ENCODE data around the gene HNRNPL.
"Not testable (repeated sequence)": the region's sequence is repeated elsewhere in the genome, so short reads cannot be mapped to it uniquely, and the experiment has no call there.

Gene HNRNPL

GRCh38 chr19:38796154-38796553, 53.6 kb downstream of the HNRNPL start:
- no peak for DNase-seq

DNA sequence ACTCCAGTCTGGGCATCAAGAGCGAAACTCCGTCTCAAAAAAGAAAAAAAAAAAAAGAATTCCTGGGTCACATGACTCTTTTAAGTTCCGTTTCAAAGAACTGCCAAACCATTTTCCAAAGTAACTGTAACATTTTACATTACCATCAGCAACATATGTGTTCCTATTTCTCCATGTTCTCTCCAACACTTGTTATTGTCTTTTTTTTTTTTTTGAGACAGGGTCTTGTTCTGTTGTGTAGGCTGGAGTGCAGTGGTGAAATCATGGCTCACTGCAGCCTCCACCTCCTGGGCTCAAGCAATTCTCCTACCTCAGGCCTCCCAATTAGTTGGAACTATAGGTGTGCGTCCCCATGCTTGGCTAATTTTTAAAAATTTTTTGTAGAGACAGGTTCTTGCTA, 54.2 kb downstream of the HNRNPL start:
- DNase-seq, result no peak

GRCh38 chr19:38793671-38794070, 56.1 kb downstream of the HNRNPL start:
- no peak for DNase-seq

- peak in 1 of 2 experiments; percentile 24 for DNase-seq
These were observed 56.6 kb downstream of the HNRNPL start for GRCh38 chr19:38793177-38793576.

DNA sequence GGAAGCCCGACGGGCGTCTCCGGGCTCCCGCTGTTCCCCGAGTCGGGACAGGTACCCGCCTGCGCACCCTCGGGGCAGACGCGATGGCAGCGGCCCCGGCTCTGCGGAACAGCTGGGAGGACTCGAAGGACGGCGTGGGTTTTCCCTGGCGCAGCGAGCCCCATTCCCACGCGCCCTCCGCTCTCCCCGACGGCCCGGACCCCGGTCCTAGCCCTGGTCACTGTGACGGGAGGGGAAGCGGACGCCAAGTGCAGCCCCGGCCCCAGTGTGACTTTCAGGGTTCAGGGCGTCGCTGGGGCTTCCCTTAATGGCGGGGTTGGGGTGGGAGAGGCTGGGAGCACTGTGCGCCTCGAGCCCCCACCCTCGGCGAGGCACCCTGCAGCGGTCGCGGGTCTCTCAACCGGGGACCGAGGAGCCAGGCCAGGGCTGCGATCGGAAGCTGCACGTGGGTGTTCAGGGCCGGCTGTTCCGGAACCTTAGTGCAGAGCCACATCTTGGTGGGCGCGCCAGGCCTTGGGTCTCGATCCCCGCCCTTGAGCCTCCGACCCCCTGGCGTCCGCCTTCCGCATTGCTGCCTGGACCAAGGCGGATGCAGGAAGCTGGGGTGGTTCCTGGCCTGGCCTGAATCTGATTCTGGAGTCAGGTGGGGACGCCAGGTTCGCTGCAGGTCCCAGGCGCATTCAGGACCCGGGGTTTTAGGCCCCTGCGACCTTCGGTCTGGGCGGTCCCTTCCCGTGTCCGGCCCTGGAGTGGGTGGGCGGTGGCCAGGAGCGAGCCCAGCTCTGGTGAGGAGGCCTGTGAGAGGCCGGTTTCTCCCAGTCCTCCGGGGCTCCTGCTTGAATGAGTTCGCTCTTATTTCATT, 57.3 kb downstream of the HNRNPL start:
- no peak for DNase-seq

DNA sequence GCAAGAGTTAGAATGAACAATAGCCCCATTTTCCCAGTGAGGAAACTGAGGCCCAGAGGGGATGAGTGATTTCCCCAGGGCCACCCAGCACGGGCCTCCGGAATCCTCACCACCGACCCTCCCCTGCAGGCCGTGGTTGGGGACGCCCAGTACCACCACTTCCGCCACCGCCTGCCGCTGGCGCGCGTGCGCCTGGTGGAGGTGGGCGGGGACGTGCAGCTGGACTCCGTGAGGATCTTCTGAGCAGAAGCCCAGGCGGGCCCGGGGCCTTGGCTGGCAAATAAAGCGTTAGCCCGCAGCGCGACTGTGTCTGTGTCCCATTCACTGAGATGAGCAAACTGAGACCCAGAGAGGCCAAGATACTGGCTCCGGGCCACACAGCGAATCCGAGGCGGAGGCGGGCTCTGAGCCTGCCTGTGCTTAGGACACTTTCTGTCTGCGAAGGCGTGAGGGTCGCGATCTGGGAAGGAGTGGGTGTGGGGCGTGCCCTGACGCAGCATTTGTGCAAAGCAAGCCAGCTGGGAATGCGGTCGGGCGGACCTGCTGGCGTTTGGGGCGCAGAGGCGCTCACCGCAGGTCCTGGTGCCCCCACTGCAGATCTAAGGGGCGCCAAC, 58.2 kb downstream of the HNRNPL start:
- not testable (repeated sequence) for DNase-seq

DNA sequence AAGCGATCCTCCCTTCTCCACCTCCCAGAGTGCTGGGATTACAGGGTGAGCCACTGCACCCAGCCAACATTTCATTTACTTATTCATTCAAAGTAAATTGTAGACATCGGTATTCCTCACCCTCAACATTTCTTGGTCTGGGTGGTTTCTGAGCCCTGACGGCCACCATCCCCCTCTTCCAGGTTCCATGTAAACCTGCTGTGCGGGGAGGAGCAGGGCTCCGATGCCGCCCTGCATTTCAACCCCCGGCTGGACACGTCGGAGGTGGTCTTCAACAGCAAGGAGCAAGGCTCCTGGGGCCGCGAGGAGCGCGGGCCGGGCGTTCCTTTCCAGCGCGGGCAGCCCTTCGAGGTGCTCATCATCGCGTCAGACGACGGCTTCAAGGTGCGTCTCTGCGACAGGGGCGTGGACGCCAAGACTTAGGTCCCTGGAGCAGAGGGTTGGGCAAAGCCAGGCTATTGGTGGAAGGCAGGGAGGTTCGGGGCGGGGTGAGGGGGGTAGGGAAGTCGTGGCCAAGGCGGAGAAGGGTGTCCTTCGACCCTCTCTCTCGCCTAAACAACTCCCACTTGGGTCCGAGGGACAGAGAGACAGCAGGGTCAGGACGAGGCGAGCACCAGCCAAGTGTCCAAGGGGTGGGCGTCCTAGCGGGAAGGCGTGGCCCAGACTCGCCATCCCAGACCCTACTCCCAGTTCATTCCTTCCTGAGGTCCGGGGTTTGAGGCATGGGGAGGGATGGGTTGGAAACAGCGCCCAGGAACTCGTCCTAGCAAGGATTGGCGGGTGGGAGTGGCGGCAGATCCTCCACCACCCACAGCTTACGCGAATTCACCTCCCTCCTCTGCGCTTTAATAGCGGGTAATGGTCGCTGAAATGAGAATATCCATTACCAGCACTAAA, 59.0 kb downstream of the HNRNPL start:
- not testable (repeated sequence) for DNase-seq

DNA sequence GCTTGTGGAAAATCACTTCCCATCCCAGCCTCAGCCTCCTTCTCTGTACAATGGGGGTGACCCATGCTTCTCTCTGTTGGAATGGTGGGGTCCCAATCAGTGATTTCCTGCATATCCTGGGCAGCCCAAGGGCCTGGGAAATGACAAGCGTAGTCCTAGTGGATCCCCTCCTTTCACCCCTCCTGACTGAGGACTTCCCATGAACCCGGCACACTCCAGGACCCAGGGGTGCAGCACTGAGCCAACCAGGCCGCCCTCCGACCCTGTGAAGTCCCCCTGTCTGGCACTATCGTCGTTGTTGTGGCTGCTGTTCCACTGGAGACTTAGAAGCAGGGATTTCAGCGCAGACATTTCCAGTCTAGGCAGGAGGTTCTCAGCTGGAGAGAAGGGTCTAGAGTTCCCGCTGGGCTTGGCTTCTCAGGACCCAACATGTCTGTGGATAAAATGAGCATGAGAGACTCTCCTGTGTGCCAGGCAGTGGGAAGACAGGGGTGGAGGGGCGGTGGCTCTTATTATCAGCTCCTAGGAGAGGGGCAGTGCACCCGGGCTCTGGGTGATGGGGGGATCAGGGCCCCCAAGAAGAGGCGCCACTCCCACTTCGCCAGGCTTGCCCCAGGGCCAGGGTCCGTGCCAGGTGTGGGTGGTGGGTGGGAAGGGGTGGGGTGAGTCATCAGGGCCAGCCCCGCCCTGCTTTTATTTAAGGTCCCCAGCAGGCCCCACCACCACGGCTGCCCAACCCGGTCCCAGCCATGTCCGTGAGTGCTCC, 61.1 kb downstream of the HNRNPL start, which contains the start of gene LGALS7B:
TSS of gene LGALS7B (plus strand) at position 723 of the 766 bp plus-strand sequence. CDS start at position 750, 27 bp downstream.
- no peak for DNase-seq

DNA sequence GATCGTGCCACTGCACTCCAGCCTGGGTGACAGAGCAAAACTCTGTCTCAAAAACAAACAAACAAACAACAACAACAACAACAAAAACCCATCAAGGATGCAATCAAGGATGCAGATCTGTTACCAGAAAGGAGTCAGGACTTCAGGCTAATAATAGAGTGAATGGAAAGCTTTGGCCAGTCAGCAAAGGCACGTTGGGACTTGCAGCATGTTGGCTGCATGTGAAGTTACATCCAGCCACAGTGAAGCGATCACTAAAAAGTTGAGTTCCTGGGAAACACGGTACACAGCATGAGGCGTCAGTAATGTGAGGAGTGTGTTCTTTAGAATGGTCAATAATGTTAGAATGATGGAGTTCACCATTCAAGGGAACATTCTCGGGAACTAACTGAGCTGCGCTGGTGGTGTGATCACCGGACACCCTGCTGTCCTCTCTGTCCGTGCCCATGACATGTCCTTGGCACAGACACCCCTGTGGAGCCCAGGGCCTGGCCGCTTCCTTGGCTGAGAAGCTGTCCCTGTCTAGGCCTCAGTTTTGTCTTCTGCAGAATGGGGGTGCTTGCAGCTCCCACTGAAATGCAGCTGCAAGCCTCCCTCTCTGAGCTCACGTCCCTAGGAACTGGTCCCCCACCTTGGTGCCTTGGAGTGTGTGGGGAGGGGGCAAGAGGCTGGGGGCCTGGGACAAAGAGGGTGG, 63.1 kb downstream of the HNRNPL start:
- no peak for DNase-seq
